GM15510 (cell line): ENCODE data around the gene GALNT10.

Experiments used
- POLR2A ChIP-seq: IDR thresholded peaks from 3 replicates; pipeline ENCODE4 v1.6.1; 2011; ENCODE audit warnings: borderline replicate concordance; ENCODE audit not compliant: insufficient read length; ENCODE audit errors: extremely low read depth

Gene GALNT10

DNA sequence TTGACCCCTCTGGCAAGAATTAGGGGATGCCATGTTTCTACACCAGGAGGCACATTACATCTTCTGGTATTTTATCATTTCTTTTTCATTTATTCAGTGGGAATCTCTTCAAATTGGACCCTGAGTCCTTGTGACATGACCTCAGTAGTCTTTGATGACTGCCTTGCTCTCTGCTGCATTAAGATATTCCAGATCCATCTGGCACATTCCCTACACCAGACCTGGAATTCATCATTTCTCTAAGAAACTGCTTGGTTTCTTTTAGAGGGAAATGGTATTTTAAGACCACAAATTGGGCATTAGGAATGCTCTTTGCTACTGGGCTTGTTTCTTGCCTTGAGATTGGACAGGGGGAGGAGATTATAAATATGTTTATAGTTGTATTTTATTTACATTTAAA is 61.0 kb downstream of the GALNT10 start:
- TF ChIP-seq POLR2A: no peak

- no peak for TF ChIP-seq POLR2A
Measured at GRCh38 chr5:154253807-154254206, 63.3 kb downstream of the GALNT10 start.

DNA sequence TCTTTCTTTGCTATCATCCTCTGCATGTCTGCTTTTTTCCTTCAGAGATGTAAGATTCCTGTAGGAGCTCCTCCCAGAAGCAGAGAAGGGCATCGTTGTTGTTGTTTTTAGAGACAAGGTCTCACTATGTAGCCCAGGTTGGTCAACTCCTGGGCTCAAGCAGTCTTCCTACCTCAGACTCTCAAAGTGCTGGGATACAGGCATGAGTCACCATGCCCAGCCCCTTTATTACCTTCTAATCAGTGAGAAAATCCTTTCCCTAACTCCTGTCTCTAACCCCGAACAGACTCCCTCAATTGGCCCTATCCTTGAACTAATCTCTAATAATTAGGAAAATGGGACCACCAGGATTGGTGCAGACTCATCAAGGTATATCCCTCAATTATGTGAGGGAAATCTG is 64.4 kb downstream of the GALNT10 start:
- no peak for TF ChIP-seq POLR2A

DNA sequence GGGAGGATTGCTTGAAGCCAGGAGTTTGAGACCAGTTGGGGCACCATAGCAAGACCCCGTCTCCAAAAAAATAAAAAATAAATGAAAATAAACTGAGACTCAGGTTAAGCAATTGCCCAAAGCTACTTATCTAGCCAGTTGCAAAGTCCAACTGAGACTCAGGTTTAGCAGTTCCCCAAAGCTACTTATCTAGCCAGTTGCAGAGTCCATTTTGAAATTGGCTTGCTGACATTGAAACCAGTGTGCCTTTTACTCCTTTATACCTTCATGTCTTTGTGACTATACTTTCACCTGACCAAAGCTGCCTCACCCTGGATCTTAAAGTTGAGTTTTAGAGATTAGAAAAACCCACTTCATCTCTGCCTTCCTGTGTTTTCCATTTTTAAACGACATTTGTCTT is 66.5 kb downstream of the GALNT10 start:
- TF ChIP-seq POLR2A: no peak

GRCh38 chr5:154258531-154259217 is 68.1 kb downstream of the GALNT10 start:
- no peak for TF ChIP-seq POLR2A

- no peak for TF ChIP-seq POLR2A
Measured at GRCh38 chr5:154260224-154260927, 69.8 kb downstream of the GALNT10 start.

GRCh38 chr5:154262342-154262741 is 71.8 kb downstream of the GALNT10 start:
- no peak for TF ChIP-seq POLR2A

DNA sequence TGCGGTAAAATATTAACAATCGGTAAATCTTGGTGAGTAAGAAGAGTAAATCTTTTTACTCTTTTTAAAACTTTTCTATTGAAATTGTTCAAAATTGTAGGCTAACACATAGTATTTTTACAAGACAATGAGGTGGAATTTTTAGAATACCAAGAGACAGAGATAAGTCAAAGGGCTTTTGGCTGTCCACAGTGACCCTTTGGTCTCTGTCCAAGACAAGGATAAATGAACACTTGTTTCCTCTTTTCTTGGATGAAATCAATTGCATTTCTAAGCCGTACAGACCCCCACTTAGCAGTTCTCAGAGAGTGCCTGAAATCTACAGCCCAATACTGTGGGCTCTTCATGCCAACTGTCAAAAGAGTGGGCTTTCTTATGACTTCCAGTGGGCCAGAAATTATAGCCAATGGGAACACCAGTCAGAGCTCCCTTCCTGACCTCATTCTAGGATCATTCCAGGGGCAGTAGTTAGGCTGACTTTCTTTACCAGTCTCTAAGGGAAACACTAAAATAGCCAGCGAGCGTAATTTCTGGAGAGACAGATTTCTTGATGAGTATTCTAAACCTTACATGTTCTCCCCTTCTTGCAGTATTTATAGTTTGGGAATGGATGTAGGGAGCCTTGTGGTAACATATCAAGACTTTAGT is 74.1 kb downstream of the GALNT10 start:
- TF ChIP-seq POLR2A: no peak

- TF ChIP-seq POLR2A: no peak
Measured at GRCh38 chr5:154265197-154265773, 74.8 kb downstream of the GALNT10 start.

- no peak for TF ChIP-seq POLR2A
Measured at GRCh38 chr5:154267516-154267915, 77.0 kb downstream of the GALNT10 start.

DNA sequence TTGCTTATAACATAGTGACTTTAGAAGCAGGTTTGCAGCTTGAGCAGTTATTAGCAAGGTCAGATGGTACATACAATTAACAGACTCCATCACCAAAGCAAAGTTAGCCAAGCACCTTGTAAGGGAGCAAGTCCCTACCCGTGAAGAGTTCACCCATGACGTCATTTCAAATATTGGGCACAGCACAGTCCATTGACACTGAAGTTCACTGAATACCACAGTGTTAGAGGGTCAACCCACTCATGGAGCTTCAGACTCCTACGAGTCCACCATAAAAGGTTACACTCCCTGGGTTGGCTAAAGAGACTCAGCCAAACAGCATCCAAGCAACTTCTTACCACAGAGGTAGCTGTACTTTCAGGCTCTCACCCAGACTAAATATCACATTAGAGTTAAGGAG is 77.5 kb downstream of the GALNT10 start:
- TF ChIP-seq POLR2A: no peak

DNA sequence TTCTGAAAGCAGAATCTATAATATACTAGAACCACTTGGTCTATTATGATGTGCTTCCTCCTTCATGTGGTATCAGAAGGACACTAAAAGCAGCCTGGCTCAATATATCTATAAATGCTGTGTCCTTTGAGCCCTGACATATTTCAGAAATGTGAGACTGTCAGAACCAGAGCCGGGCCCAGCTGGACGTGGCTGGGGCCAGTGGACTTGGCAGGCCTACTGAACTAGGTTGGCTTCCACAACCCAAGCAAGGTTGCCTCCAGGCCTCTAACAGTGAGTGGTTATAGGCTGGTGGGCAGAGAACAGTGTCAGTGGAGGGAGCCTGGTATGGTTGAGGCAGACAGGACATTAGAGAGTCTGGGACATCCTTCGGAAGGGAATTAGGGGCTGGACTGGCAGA is 78.9 kb downstream of the GALNT10 start:
- TF ChIP-seq POLR2A: no peak

DNA sequence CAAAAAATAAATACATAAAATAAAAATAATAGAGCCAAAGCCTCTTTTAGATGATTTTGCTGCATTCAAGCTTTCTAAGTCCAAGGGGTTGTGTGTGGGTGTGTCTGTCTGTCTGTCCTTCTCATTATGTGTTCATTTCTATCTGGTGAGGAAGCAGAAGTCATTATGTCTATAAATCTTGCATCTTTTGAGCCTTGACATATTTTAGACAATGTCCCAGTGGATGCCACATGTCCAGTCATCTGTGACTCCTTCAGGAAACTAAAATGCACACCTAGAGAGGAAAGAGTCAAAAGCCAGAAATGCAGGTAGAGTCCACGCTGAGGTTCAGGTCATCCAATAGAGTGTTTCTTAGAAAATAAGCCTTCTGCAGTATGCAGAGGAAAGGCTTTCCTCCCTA is 80.9 kb downstream of the GALNT10 start:
- TF ChIP-seq POLR2A: no peak

GRCh38 chr5:154271936-154272514 is 81.5 kb downstream of the GALNT10 start:
- no peak for TF ChIP-seq POLR2A

DNA sequence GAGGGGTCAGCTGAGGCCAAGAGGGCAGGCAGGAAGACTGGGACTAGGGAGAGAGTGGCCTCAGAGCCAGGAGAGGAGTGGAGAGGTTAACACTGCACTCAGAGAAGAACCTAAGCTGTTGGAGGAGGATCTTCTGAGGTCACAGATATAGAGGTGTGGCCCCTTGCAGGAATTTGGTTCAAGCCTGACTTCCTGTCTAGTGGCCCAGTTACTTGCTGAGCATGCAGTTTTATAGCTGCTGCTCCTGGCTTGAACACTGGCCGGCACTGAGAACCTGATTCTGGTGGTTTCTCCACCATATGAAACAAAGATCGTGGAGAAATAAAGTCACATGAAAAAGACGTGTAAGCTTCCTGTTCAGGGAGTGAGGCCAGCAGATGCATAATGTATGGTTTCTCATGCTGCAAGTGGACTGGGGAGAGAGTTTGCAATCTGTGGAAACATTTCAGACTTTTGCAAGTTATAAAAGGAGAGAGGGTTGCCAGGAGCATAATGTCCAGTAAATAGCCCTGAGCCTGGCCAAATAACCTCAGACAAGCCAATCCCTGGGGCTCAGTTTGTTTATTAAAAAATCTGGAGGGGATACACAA is 82.6 kb downstream of the GALNT10 start:
- no peak for TF ChIP-seq POLR2A
